OCI-LY3 (cell line): ENCODE data around the gene ZNF304.

ENCODE experiments used
- H2AFZ ChIP-seq: fragments of 200-600, 300-600 bp; shearing (Covaris generic); 2 replicates; pipeline ENCODE4 v1.6.0; 2014; ENCODE audit warnings: antibody characterized with exemption, low read depth, low read length
- H3K27ac ChIP-seq: fragments of 200-600, 300-600 bp; sonication (generic); 2 replicates; pipeline ENCODE4 v1.5.1; 2014; ENCODE audit warnings: mild to moderate bottlenecking, low read length, moderate library complexity, mixed read lengths
- H3K27me3 ChIP-seq: fragments of 200-600, 300-600 bp; sonication (generic); 2 replicates; pipeline ENCODE4 v1.6.1; 2014; ENCODE audit warnings: low read depth, low read length, mixed read lengths
- H3K36me3 ChIP-seq: fragments of 200-600, 300-600 bp; sonication (generic); replicated peaks from 2 replicates; pipeline ENCODE3; 2014; ENCODE audit warnings: low read depth, low read length, mixed read lengths
- H3K4me1 ChIP-seq: fragments of 300-600, 200-600 bp; sonication (generic); 2 replicates; pipeline ENCODE4 v1.6.1; 2014; ENCODE audit warnings: low read length, mixed read lengths
- H3K4me2 ChIP-seq: fragments of 200-600, 300-600 bp; sonication (generic); 2 replicates; pipeline ENCODE4 v1.6.1; 2014; ENCODE audit warnings: low read length, mixed read lengths
- H3K4me3 ChIP-seq: fragments of 300-600, 200-600 bp; sonication (generic); 2 replicates; pipeline ENCODE4 v1.5.1; 2014; ENCODE audit warnings: antibody characterized with exemption, mild to moderate bottlenecking, low read length, moderate library complexity
- H3K79me2 ChIP-seq: fragments of 300-600, 200-600 bp; shearing (Covaris generic); 2 replicates; pipeline ENCODE4 v1.6.1; 2014; ENCODE audit warnings: mild to moderate bottlenecking, low read length, mixed read lengths
- H3K9ac ChIP-seq: fragments of 300-600, 200-600 bp; shearing (Covaris generic); 2 replicates; pipeline ENCODE4 v1.6.0; 2014; ENCODE audit warnings: mild to moderate bottlenecking, low read length, moderate library complexity
- H3K9me3 ChIP-seq: fragments of 200-600, 300-600 bp; shearing (Covaris generic); 2 replicates; pipeline ENCODE4 v1.6.1; 2014; ENCODE audit warnings: low read length, mixed read lengths; ENCODE audit not compliant: insufficient read depth
- H4K20me1 ChIP-seq: fragments of 200-600, 300-600 bp; sonication (generic); 2 replicates; pipeline ENCODE4 v1.6.1; 2016; ENCODE audit warnings: low read length, mixed read lengths; ENCODE audit not compliant: insufficient read depth
- CTCF ChIP-seq: fragments of 200-600, 300-600 bp; sonication (generic); IDR thresholded peaks from 2 replicates; pipeline ENCODE4 v1.5.1; 2014; ENCODE audit warnings: antibody characterized with exemption, low read length, low read depth
- EZH2phosphoT487 ChIP-seq: fragments of 200-600 bp; shearing (Covaris generic); IDR thresholded peaks from 2 replicates; pipeline ENCODE4 v1.6.1; 2018; ENCODE audit warnings: antibody characterized with exemption, mixed run types, low read depth

The ZNF304 gene

GRCh38 chr19:57308514-57308913 lies 42.6 kb upstream of the ZNF304 start:
- Histone ChIP-seq H3K9me3 (no peaks in the 10 kb centered on the region), H3K4me3 (no peak overlapping the region), H3K36me3 (peaks cover 19% of the 10 kb centered on the region), H3K4me1 (no peaks in the 10 kb centered on the region), H3K27me3 (no peaks in the 10 kb centered on the region), H2AFZ (no peak overlapping the region), H4K20me1 (peaks cover 32% of the 10 kb centered on the region), H3K27ac (no peak overlapping the region), H3K79me2 (peaks cover 8% of the 10 kb centered on the region), H3K4me2 (no peak overlapping the region), H3K9ac (no peak overlapping the region)
- TF ChIP-seq EZH2phosphoT487 (no peak), CTCF (no peak)

GRCh38 chr19:57310792-57311191 lies 40.3 kb upstream of the ZNF304 start:
- H3K4me3 ChIP-seq, result no peak overlapping the region
- H3K9ac ChIP-seq, result no peak overlapping the region
- TF ChIP-seq CTCF (no peak), EZH2phosphoT487 (no peak)
- H3K4me2 ChIP-seq, result no peak overlapping the region
- H3K79me2 ChIP-seq, result no peaks in the 10 kb centered on the region
- H3K27ac ChIP-seq, result no peak overlapping the region
- H3K9me3 ChIP-seq, result no peaks in the 10 kb centered on the region
- H2AFZ ChIP-seq, result no peak overlapping the region
- peaks cover 8% of the 10 kb centered on the region for H3K36me3 ChIP-seq
- H3K4me1 ChIP-seq, result no peaks in the 10 kb centered on the region
- peaks cover 2% of the 10 kb centered on the region; the same call in 1 of the 2 replicates for H3K27me3 ChIP-seq
- H4K20me1 ChIP-seq, result peaks cover 13% of the 10 kb centered on the region; the same call in 1 of the 2 replicates

GRCh38 chr19:57314146-57314545 lies 36.9 kb upstream of the ZNF304 start:
- TF ChIP-seq CTCF (no peak), EZH2phosphoT487 (no peak)
- Histone ChIP-seq H3K27ac (no peak overlapping the region), H3K4me3 (no peak overlapping the region), H3K36me3 (no peaks in the 10 kb centered on the region), H3K27me3 (peaks cover 7% of the 10 kb centered on the region; the same call in 1 of the 2 replicates), H4K20me1 (no peaks in the 10 kb centered on the region), H3K4me1 (no peaks in the 10 kb centered on the region), H3K4me2 (no peak overlapping the region), H2AFZ (no peak overlapping the region), H3K79me2 (no peaks in the 10 kb centered on the region), H3K9ac (no peak overlapping the region), H3K9me3 (no peaks in the 10 kb centered on the region)

GRCh38 chr19:57317503-57317902 lies 33.6 kb upstream of the ZNF304 start:
- Histone ChIP-seq H3K79me2 (peaks cover 22% of the 10 kb centered on the region), H3K4me2 (no peak overlapping the region), H3K4me1 (peaks cover 16% of the 10 kb centered on the region), H3K9me3 (no peaks in the 10 kb centered on the region), H3K4me3 (no peak overlapping the region), H3K9ac (no peak overlapping the region), H3K27ac (no peak overlapping the region), H3K36me3 (no peaks in the 10 kb centered on the region), H2AFZ (no peak overlapping the region), H3K27me3 (peaks cover 7% of the 10 kb centered on the region; the same call in 1 of the 2 replicates), H4K20me1 (peaks cover 11% of the 10 kb centered on the region)
- no peak for TF ChIP-seq CTCF
- no peak for TF ChIP-seq EZH2phosphoT487
